ENCODE data around the gene MINPP1.
"Not testable (repeated sequence)": the region's sequence is repeated elsewhere in the genome, so short reads cannot be mapped to it uniquely, and the experiment has no call there.

The MINPP1 gene

DNA sequence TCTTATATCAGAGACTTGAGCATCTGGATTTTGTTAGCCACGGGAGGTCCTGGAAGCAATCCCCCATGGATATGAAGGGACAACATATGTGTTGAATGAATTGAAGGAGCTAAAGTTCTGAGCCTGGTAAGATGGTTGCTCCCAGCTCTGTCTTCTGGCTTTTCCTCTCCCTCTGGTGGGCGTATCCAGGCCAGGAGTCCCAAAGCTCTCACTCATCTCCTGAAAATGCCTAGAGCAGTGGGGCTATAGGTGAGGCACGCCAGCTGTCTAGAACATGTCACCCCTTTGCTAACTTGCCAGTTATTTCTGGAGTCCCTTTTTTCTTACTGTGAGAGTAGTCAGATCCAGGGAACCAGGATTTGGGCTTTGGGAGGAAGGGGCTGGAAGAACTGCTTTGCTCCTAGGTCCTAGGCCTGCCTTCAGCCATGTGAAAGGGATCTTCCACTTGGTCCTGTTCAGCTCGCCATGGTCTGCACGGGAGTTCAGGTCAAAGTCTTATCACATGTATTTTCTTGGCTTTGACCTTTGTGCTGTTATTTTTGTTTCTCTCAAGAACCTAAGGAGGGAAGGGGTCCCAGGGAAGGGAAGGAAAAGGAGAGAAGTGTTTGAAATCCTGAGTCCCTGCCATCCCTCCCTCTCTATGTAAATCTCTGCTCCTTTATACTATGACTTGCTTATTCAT lies 73.6 kb downstream of the MINPP1 start:
- no peak for DNase-seq

GRCh38 chr10:87578842-87579401 lies 74.2 kb downstream of the MINPP1 start:
- no peak for DNase-seq

DNA sequence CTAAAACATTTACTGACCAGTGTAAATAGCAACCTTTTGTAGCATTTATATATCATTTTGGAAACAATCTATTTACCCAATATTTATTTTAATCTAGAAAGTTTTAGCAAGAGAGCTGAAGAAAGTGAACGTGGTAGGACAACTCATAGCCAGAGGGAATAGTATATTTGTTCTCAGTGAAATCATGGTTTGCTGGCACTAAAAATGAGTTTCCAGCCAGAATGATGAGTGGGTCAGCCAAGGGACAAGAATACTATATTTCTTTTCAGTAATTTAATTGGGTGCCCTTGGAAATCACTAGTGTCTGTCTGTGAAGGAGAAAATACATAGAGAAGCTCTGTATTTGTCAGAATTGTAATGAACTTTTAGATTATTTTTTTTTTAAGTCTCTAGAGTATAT lies 74.9 kb downstream of the MINPP1 start:
- no peak for DNase-seq

DNA sequence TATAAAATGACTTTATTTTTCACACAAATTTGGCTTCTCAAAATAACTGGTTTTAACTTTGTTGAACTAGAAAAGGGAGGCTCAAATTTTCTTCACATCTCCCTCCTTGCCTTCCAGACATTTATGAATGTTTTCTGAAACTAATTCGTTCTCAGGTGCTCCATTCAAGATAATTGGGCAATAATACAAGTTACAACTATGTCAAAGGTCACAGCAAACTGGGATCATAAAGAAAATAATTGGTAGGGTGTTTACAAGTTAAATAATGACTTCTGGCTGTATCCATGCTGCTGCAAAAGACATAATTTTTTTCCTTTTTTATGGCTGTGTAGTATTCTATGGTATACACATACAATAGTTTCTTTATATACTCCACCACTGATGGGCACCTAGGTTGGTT lies 75.3 kb downstream of the MINPP1 start:
- no peak for DNase-seq

GRCh38 chr10:87585565-87586514 lies 81.1 kb downstream of the MINPP1 start:
- DNase-seq = no peak

GRCh38 chr10:87589645-87590051 lies 85.0 kb downstream of the MINPP1 start:
- DNase-seq = no peak

- no peak for DNase-seq
These were observed 86.3 kb downstream of the MINPP1 start for GRCh38 chr10:87590705-87591588.

DNA sequence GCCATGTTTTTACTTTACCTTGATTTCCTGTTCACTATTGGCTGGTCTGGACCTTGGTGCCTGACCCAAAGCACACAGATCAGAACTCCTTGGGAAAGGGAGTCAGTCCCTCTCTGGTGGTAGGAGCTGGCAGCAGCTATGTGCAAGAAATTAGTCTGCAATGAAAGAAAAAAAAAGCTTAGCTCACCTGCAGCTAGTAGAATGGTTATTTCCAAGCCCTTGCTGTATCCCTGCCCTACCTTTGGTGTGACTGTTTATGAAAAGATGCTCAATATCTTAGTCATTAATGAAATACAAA lies 86.8 kb downstream of the MINPP1 start:
- no peak for DNase-seq

DNA sequence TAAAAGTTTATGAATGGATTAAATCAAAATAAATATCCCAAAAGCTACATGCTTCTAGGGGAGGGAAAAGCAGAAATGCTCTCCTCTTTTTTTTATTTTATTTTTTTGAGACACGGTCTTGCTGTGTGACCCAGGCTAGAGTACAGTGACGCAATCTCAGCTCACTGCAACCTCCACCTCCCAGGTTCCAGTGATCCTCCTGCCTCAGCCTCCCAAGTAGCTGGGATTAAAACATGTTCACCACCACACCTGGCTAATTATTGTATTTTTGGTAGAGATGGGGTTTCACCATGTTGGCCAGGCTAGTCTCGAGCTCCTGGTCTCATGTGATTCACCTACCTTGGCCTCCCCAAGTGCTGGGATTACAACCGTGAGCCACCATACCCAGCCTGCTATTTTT lies 88.2 kb downstream of the MINPP1 start:
- not testable (repeated sequence) for DNase-seq

- no peak for DNase-seq
These were observed 89.0 kb downstream of the MINPP1 start for GRCh38 chr10:87593702-87594101.

GRCh38 chr10:87594181-87594580 lies 89.5 kb downstream of the MINPP1 start:
- no peak for DNase-seq

DNA sequence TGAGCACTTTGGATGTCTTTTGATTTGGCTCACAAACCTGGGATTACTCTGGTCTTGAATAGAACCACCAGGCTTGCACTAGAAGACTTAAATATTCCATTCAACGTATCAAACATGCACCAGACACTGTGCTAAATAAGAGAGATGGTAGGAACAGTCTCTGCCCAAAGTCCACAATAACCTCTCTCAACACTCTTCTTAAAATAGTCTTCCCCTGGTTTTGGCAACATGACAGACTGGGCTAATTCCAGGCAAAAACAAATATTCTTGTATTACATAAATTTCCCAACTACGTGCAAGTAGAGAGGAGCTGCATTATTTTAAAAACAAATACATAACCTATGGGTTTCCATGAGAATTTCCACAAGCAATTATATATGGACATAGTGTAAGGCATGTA lies 90.2 kb downstream of the MINPP1 start:
- no peak for DNase-seq

GRCh38 chr10:87596351-87596750 lies 91.7 kb downstream of the MINPP1 start:
- DNase-seq = no peak

GRCh38 chr10:87598700-87599099 lies 94.0 kb downstream of the MINPP1 start:
- DNase-seq = no peak

DNA sequence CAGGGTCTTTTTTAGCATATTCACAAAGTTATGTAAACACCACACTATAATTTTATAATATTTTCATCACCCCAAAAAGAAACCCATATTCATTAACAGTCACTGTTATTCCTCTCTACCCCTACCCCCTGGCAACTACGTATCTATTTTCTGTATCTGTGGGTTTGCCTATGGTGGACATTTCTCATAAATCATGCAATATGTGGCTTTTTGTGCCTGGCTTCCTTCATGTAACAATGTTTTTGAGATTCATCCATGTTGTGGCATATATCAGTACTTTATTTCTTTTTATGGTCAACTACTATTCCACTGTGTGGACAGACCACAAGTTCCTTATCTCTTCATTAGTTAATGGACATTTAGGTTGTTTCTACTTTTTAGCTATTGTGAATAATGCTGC lies 95.9 kb downstream of the MINPP1 start:
- DNase-seq = no peak
